ENCODE results near the gene ARPIN. TPM values are rescaled to one million over a fixed set of nuclear protein-coding genes. Genes with fewer than 3 reads are reported as not detected.
A peak's percentile ranks its signal among the peaks of the same experiment; 100 is the strongest.
"Not testable (repeated sequence)": the region's sequence is repeated elsewhere in the genome, so short reads cannot be mapped to it uniquely, and the experiment has no call there.

ARPIN gene
- total and polyA plus RNA-seq, 2 experiments from 2014 or later: 5.4 to 9.0 TPM

GRCh38 chr15:89888214-89888804, 24.4 kb downstream of the ARPIN start:
- Histone ChIP-seq H3K27ac (no peak overlapping the region), H3K4me1 (ENCODE audit: insufficient read depth) (peaks cover 21% of the 10 kb centered on the region), H3K36me3 (ENCODE audit: low read depth) (peaks cover 36% of the 10 kb centered on the region), H3K4me2 (ENCODE audit: unreplicated experiment) (no peak overlapping the region), H3F3A (ENCODE audit: insufficient read depth) (peaks cover 30% of the 10 kb centered on the region), H3K4me3 (no peak overlapping the region), H3K9me3 (ENCODE audit: low read depth) (no peaks in the 10 kb centered on the region), H4K20me1 (ENCODE audit: insufficient read depth) (no peaks in the 10 kb centered on the region), H3K27me3 (replicated peaks; ENCODE audit: insufficient read depth) (no peaks in the 10 kb centered on the region), H3K79me2 (ENCODE audit: insufficient read depth) (peaks cover 43% of the 10 kb centered on the region), H3K9me2 (ENCODE audit: insufficient read depth) (no peaks in the 10 kb centered on the region), H3K9ac (no peak overlapping the region), H2AFZ (no peak overlapping the region)
- peak; percentile 84 for DNase-seq
- TF ChIP-seq EZH2phosphoT487 (IDR thresholded peaks at IDR 0.05; ENCODE audit: insufficient read depth, low read depth) (no peak), EZH2 (IDR thresholded peaks at IDR 0.05; ENCODE audit: insufficient read depth, poor library complexity, severe bottlenecking) (no peak)
- in situ Hi-C loops (cut with MboI): no loop called here
- 20 to 24% methylated on average over 4 of the region's 4 CpGs for WGBS, 2 experiments (ENCODE audit: low coverage in 1 of 2, low lambda C conversion rate in 2 of 2, missing lambda C conversion rate in 2 of 2)

- DNase-seq: peak; percentile 25
- Histone ChIP-seq H3K9ac (no peak overlapping the region), H3K36me3 (ENCODE audit: low read depth) (peaks cover 46% of the 10 kb centered on the region), H3K27me3 (replicated peaks; ENCODE audit: insufficient read depth) (no peaks in the 10 kb centered on the region), H3K4me2 (ENCODE audit: unreplicated experiment) (no peak overlapping the region), H3K4me3 (no peak overlapping the region), H3K27ac (no peak overlapping the region), H4K20me1 (ENCODE audit: insufficient read depth) (no peaks in the 10 kb centered on the region), H3K9me3 (ENCODE audit: low read depth) (no peaks in the 10 kb centered on the region), H3F3A (ENCODE audit: insufficient read depth) (peaks cover 18% of the 10 kb centered on the region), H3K9me2 (ENCODE audit: insufficient read depth) (no peaks in the 10 kb centered on the region), H2AFZ (no peak overlapping the region), H3K4me1 (ENCODE audit: insufficient read depth) (peaks cover 7% of the 10 kb centered on the region; the same call in 1 of the 2 replicates), H3K79me2 (ENCODE audit: insufficient read depth) (peaks cover 16% of the 10 kb centered on the region)
- in situ Hi-C loops (cut with MboI): no loop called here
- TF ChIP-seq EZH2phosphoT487 (IDR thresholded peaks at IDR 0.05; ENCODE audit: insufficient read depth, low read depth) (no peak), EZH2 (IDR thresholded peaks at IDR 0.05; ENCODE audit: insufficient read depth, poor library complexity, severe bottlenecking) (no peak)
- WGBS, 2 experiments (ENCODE audit: low coverage in 1 of 2, low lambda C conversion rate in 2 of 2, missing lambda C conversion rate in 2 of 2): 64 to 69% methylated on average over 2 of the region's 2 CpGs
Measured at GRCh38 chr15:89885611-89886010, 27.1 kb downstream of the ARPIN start.

GRCh38 chr15:89885179-89885578, 27.6 kb downstream of the ARPIN start:
- H3K9me2 ChIP-seq (ENCODE audit: insufficient read depth); H4K20me1 ChIP-seq (ENCODE audit: insufficient read depth); H3K9ac ChIP-seq; H3K27ac ChIP-seq; in situ Hi-C loops (cut with MboI); H3K27me3 ChIP-seq (replicated peaks; ENCODE audit: insufficient read depth); H3K4me3 ChIP-seq; DNase-seq; H3K4me1 ChIP-seq (ENCODE audit: insufficient read depth); H2AFZ ChIP-seq; H3K4me2 ChIP-seq (ENCODE audit: unreplicated experiment); H3K9me3 ChIP-seq (ENCODE audit: low read depth): not testable (repeated sequence)
- WGBS, 2 experiments (ENCODE audit: low coverage in 1 of 2, low lambda C conversion rate in 2 of 2, missing lambda C conversion rate in 2 of 2): 89 to 98% methylated on average over 3 of the region's 3 CpGs
- Histone ChIP-seq H3F3A (ENCODE audit: insufficient read depth) (peaks cover 17% of the 10 kb centered on the region), H3K79me2 (ENCODE audit: insufficient read depth) (peaks cover 12% of the 10 kb centered on the region), H3K36me3 (ENCODE audit: low read depth) (peaks cover 51% of the 10 kb centered on the region)

- in situ Hi-C loops (cut with MboI): no loop called here
- H3K9me2 ChIP-seq (ENCODE audit: insufficient read depth): no peaks in the 10 kb centered on the region
- 93 to 100% methylated on average over 1 of the region's 1 CpG for WGBS, 2 experiments (ENCODE audit: low coverage in 1 of 2, low lambda C conversion rate in 2 of 2, missing lambda C conversion rate in 2 of 2)
Measured at GRCh38 chr15:89883518-89883917, 29.2 kb downstream of the ARPIN start.

More at GRCh38 chr15:89883518-89883917, 29.2 kb downstream of the ARPIN start:
- H2AFZ ChIP-seq: no peak overlapping the region
- no peaks in the 10 kb centered on the region for H4K20me1 ChIP-seq (ENCODE audit: insufficient read depth)
- no peak overlapping the region for H3K4me3 ChIP-seq
- no peaks in the 10 kb centered on the region; the same call in none of the 2 replicates for H3K79me2 ChIP-seq (ENCODE audit: insufficient read depth)
- no peak overlapping the region for H3K27ac ChIP-seq
- peaks cover 7% of the 10 kb centered on the region for H3F3A ChIP-seq (ENCODE audit: insufficient read depth)
- TF ChIP-seq EZH2phosphoT487 (IDR thresholded peaks at IDR 0.05; ENCODE audit: insufficient read depth, low read depth) (no peak), EZH2 (IDR thresholded peaks at IDR 0.05; ENCODE audit: insufficient read depth, poor library complexity, severe bottlenecking) (no peak)
- H3K9me3 ChIP-seq (ENCODE audit: low read depth): no peaks in the 10 kb centered on the region
- no peak overlapping the region for H3K9ac ChIP-seq
- no peak for DNase-seq
- H3K4me2 ChIP-seq (ENCODE audit: unreplicated experiment): no peak overlapping the region
- H3K4me1 ChIP-seq (ENCODE audit: insufficient read depth): peaks cover 7% of the 10 kb centered on the region; the same call in 1 of the 2 replicates
- no peaks in the 10 kb centered on the region for H3K27me3 ChIP-seq (replicated peaks; ENCODE audit: insufficient read depth)
- H3K36me3 ChIP-seq (ENCODE audit: low read depth): peaks cover 55% of the 10 kb centered on the region

Data from GM23248 (cell line).